IMR-90 (cell line): ENCODE results near the gene MAPRE3. TPM values are rescaled to one million over a fixed set of nuclear protein-coding genes. Genes with fewer than 3 reads are reported as not detected.

Experiments
- ATAC-seq: fragments of 200-7000 bp; cut with Tn5 transposase; 2 replicates; pipeline ENCODE4 v1.9.1; 2020; ENCODE audit warnings: low read depth, mild to moderate bottlenecking, moderate library complexity
- BruUV-seq: library from RNA; stranded (reverse); fragments of 400-500 nt; replicated peaks from 2 replicates; lab custom pipeline; 2021; lab: Mats Ljungman, UMichigan
- CTCF ChIA-PET: fragments of 300-600 bp; formaldehyde crosslinking; extraction: SDS; loops from one replicate; lab custom pipeline; 2021; ENCODE audit warnings: antibody characterized with exemption; lab: Yijun Ruan, JAX
- POLR2A ChIA-PET: fragments of 300-600 bp; sonication (Branson Sonifier 250); formaldehyde crosslinking; loops from one replicate; lab custom pipeline; 2022; ENCODE audit warnings: antibody characterized with exemption; ENCODE audit not compliant: unreplicated experiment; lab: Charles Lee
- DNase-seq: peaks from one replicate; pipeline ENCODE4 v3.0.0; 2013
- H2AFZ ChIP-seq: replicated peaks from 2 replicates; pipeline ENCODE3; 2013; ENCODE audit warnings: low read length, mild to moderate bottlenecking; ENCODE audit not compliant: poor library complexity
- H2AK5ac ChIP-seq: 2 replicates; pipeline ENCODE4 v1.6.1; 2013; ENCODE audit warnings: low read depth, low read length, inconsistent platforms
- H2AK9ac ChIP-seq: replicated peaks from 2 replicates; pipeline ENCODE3; 2013; ENCODE audit warnings: mild to moderate bottlenecking, low read depth, low read length, moderate library complexity; ENCODE audit not compliant: poor library complexity
- H2BK120ac ChIP-seq: 2 replicates; pipeline ENCODE4 v1.6.1; 2013; ENCODE audit warnings: low read depth, low read length, inconsistent platforms
- H2BK15ac ChIP-seq: 3 replicates; pipeline ENCODE4 v1.6.1; 2013; ENCODE audit warnings: low read depth, low read length, inconsistent platforms
- H2BK20ac ChIP-seq: 2 replicates; pipeline ENCODE4 v1.6.1; 2013; ENCODE audit warnings: low read depth, mild to moderate bottlenecking, inconsistent platforms, low read length, moderate library complexity
- H2BK5ac ChIP-seq: 2 replicates; pipeline ENCODE4 v1.6.1; 2013; ENCODE audit warnings: mild to moderate bottlenecking, low read depth, low read length, inconsistent platforms; ENCODE audit not compliant: poor library complexity, severe bottlenecking
- H3K14ac ChIP-seq: replicated peaks from 2 replicates; pipeline ENCODE4 v1.6.1; 2013; ENCODE audit warnings: low read depth, low read length, inconsistent platforms
- H3K18ac ChIP-seq: 2 replicates; pipeline ENCODE4 v1.6.1; 2013; ENCODE audit warnings: low read depth, low read length, control low read depth
- H3K23ac ChIP-seq: 2 replicates; pipeline ENCODE4 v1.6.1; 2013; ENCODE audit warnings: low read depth, low read length, inconsistent platforms
- H3K27ac ChIP-seq: 2 replicates; pipeline ENCODE4 v1.5.1; 2013; ENCODE audit warnings: mild to moderate bottlenecking, control low read depth, low read length; ENCODE audit not compliant: insufficient read depth
- H3K27me3 ChIP-seq: 2 replicates; pipeline ENCODE4 v1.6.1; 2013; ENCODE audit warnings: low read length; ENCODE audit not compliant: control insufficient read depth, insufficient read depth
- H3K36me3 ChIP-seq: 2 replicates; pipeline ENCODE4 v1.6.1; 2013; ENCODE audit warnings: low read length, mixed read lengths; ENCODE audit not compliant: control insufficient read depth, insufficient read depth
- H3K4ac ChIP-seq: 2 replicates; pipeline ENCODE4 v1.6.1; 2013; ENCODE audit warnings: low read depth, low read length, inconsistent platforms
- H3K4me1 ChIP-seq: 2 replicates; pipeline ENCODE4 v1.6.1; 2013; ENCODE audit warnings: low read length, mixed read lengths; ENCODE audit not compliant: control insufficient read depth, insufficient read depth
- H3K4me2 ChIP-seq: 2 replicates; pipeline ENCODE4 v1.6.1; 2013; ENCODE audit warnings: low read depth, mild to moderate bottlenecking, control low read depth, low read length, moderate library complexity
- H3K4me3 ChIP-seq: 2 replicates; pipeline ENCODE4 v1.5.1; 2013; ENCODE audit warnings: low read depth, mild to moderate bottlenecking, control low read depth, low read length, moderate library complexity; ENCODE audit not compliant: insufficient read depth
- H3K56ac ChIP-seq: 2 replicates; pipeline ENCODE4 v1.6.1; 2013; ENCODE audit warnings: low read length, inconsistent platforms; ENCODE audit not compliant: insufficient read depth; ENCODE audit errors: extremely low read depth
- H3K79me1 ChIP-seq, 2 experiments: 2 replicates each; pipeline ENCODE4 v1.6.1; 2013; ENCODE audit warnings: low read length in 2 of 2, inconsistent platforms in 1 of 2, low read depth in 1 of 2
- H3K9ac ChIP-seq: 2 replicates; pipeline ENCODE4 v1.6.1; 2013; ENCODE audit warnings: low read depth, low read length, control low read depth
- H3K9me1 ChIP-seq: 2 replicates; pipeline ENCODE4 v1.6.1; 2013; ENCODE audit warnings: low read length, inconsistent platforms; ENCODE audit not compliant: insufficient read depth
- H3K9me3 ChIP-seq: 2 replicates; pipeline ENCODE4 v1.6.1; 2013; ENCODE audit warnings: low read length; ENCODE audit not compliant: control insufficient read depth, insufficient read depth
- H4K20me1 ChIP-seq: 2 replicates; pipeline ENCODE4 v1.6.1; 2013; ENCODE audit warnings: low read length, inconsistent platforms; ENCODE audit not compliant: insufficient read depth
- H4K5ac ChIP-seq: 2 replicates; pipeline ENCODE4 v1.6.1; 2013; ENCODE audit warnings: mild to moderate bottlenecking, low read depth, low read length, control low read depth
- H4K8ac ChIP-seq, 2 experiments: 2 replicates each; pipeline ENCODE4 v1.6.1; 2013; ENCODE audit warnings: low read depth in 2 of 2, low read length in 2 of 2, control low read depth in 1 of 2, inconsistent platforms in 1 of 2
- H4K91ac ChIP-seq: 2 replicates; pipeline ENCODE4 v1.6.1; 2013; ENCODE audit warnings: low read depth, low read length, inconsistent platforms; ENCODE audit not compliant: insufficient read depth
- CEBPB ChIP-seq: IDR thresholded peaks from 2 replicates; pipeline ENCODE4 v1.6.1; 2012; ENCODE audit warnings: low read depth, low read length, improper control_type of control experiment
- MXI1 ChIP-seq: IDR thresholded peaks from 2 replicates; pipeline ENCODE4 v1.6.1; 2012; ENCODE audit warnings: low read depth, mild to moderate bottlenecking, low read length, moderate library complexity, borderline replicate concordance
- RAD21 ChIP-seq: IDR thresholded peaks from 2 replicates; pipeline ENCODE4 v1.6.1; 2012; ENCODE audit warnings: low read length, improper control_type of control experiment
- RCOR1 ChIP-seq: IDR thresholded peaks from 2 replicates; pipeline ENCODE4 v1.6.1; 2012; ENCODE audit warnings: mild to moderate bottlenecking, low read length, improper control_type of control experiment; ENCODE audit not compliant: insufficient replicate concordance
- RFX5 ChIP-seq: IDR thresholded peaks from 2 replicates; pipeline ENCODE4 v1.8.0; 2012; ENCODE audit warnings: low read depth, mild to moderate bottlenecking, low read length, moderate library complexity
- USF2 ChIP-seq: fragments of 150-350 bp; IDR thresholded peaks from 2 replicates; pipeline ENCODE4 v1.6.1; 2017; ENCODE audit warnings: mild to moderate bottlenecking, antibody characterized with exemption, low read length, low read depth
- WGBS, 2 experiments: methylation state at CpG; one replicate each; pipeline versions ENCODE4 v1.1.5 to v1.1.7; 2013; ENCODE audit warnings: missing lambda C conversion rate in 2 of 2; ENCODE audit not compliant: insufficient read length in 1 of 2; ENCODE audit errors: extremely low coverage in 2 of 2; 5-methylcytosine and 5-hydroxymethylcytosine counted together
- dilution Hi-C: fragments of 300-500 bp; cut with HindIII; formaldehyde crosslinking; loops from one replicate; pipeline ENCODE4 v1.14.3; 2018; ENCODE audit warnings: low sequenced_read_pairs; ENCODE audit not compliant: unreplicated experiment
- in situ Hi-C: fragments of 300-500 bp; cut with MboI; formaldehyde crosslinking; loops from 3 replicates; pipeline ENCODE4 v1.14.3; 2019; ENCODE audit warnings: low sequenced_read_pairs, inconsistent platforms, mixed read lengths
- intact Hi-C: fragments of 100-400 bp; cut with micrococcal nuclease; formaldehyde crosslinking; loops from 2 replicates; pipeline ENCODE4 v1.10.0; 2022
- polyA plus RNA-seq, 3 experiments: library from polyadenylated mRNA; depleted of rRNA; stranded (reverse); fragments of >200 nt; gene quantifications; 2 replicates each; pipeline ENCODE4 v1.2.3, GENCODE V29; 2012; ENCODE audit warnings: low replicate concordance in 1 of 3
- total RNA-seq: library from RNA; depleted of rRNA; stranded (reverse); fragments of >200 nt; gene quantifications from 2 replicates; pipeline ENCODE4 v1.2.3, GENCODE V29; 2012
- TF ChIP-seq, protein P1 (sequence below): fragments of 150-350 bp; IDR thresholded peaks from 2 replicates; pipeline ENCODE4 v1.6.1; 2016; ENCODE audit warnings: low read depth, mild to moderate bottlenecking, low read length, moderate library complexity, borderline replicate concordance

MAPRE3 gene
- total and polyA plus RNA-seq, 2 of the 4 experiments (the other 2 are of a cell fraction) = 1.8 to 20.3 TPM

GRCh38 chr2:26921323-26921722 is 49.1 kb upstream of the MAPRE3 start:
- H3K27ac ChIP-seq = no peak overlapping the region
- H3K79me1 ChIP-seq = no peaks in the 10 kb centered on the region
- H2BK20ac ChIP-seq = no peak overlapping the region
- no peak overlapping the region for H3K14ac ChIP-seq
- H3K23ac ChIP-seq = no peak overlapping the region
- H2AK9ac ChIP-seq = no peak overlapping the region
- TF ChIP-seq RAD21 (no peak), USF2 (no peak), MXI1 (no peak), CEBPB (no peak), RCOR1 (no peak), RFX5 (no peak)
- TF ChIP-seq, protein P1, sequence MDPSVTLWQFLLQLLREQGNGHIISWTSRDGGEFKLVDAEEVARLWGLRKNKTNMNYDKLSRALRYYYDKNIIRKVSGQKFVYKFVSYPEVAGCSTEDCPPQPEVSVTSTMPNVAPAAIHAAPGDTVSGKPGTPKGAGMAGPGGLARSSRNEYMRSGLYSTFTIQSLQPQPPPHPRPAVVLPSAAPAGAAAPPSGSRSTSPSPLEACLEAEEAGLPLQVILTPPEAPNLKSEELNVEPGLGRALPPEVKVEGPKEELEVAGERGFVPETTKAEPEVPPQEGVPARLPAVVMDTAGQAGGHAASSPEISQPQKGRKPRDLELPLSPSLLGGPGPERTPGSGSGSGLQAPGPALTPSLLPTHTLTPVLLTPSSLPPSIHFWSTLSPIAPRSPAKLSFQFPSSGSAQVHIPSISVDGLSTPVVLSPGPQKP = no peak
- ChIA-PET CTCF (interaction anchor here (0.7 kb wide), 1 partner anchor 27 kb away, joined by 3 read pairs; no protein-coding TSS in a partner anchor), POLR2A (no interaction called here)
- WGBS, 2 experiments = 67% methylated on average over 1 of the region's 5 CpGs; no CpG with 5 or more reads in 1 of the 2 experiments
- no peak overlapping the region for H2BK120ac ChIP-seq
- no peaks in the 10 kb centered on the region for H4K20me1 ChIP-seq
- no peak overlapping the region for H4K8ac ChIP-seq
- no TSS peak for BruUV-seq
- no peaks in the 10 kb centered on the region for H3K36me3 ChIP-seq
- no peak overlapping the region for H4K5ac ChIP-seq
- peaks cover 5% of the 10 kb centered on the region; the same call in 1 of the 2 replicates for H3K4me1 ChIP-seq
- H3K27me3 ChIP-seq = peaks cover 40% of the 10 kb centered on the region
- no peak for ATAC-seq
- H3K4me3 ChIP-seq = no peak overlapping the region
- H3K18ac ChIP-seq = no peak overlapping the region
- in situ Hi-C loops = no loop called here
- H3K9ac ChIP-seq = no peak overlapping the region
- H4K91ac ChIP-seq = no peak overlapping the region
- dilution Hi-C loops = no loop called here
- no peak overlapping the region for H2AK5ac ChIP-seq
- intact Hi-C loops = no loop called here
- DNase-seq = no peak
- no peak overlapping the region for H2AFZ ChIP-seq
- no peaks in the 10 kb centered on the region for H3K9me1 ChIP-seq
- H3K4me2 ChIP-seq = no peak overlapping the region
- H2BK15ac ChIP-seq = no peak overlapping the region
- no peaks in the 10 kb centered on the region for H3K9me3 ChIP-seq
- no peak overlapping the region for H2BK5ac ChIP-seq
- no peak overlapping the region for H3K4ac ChIP-seq
- no peak overlapping the region for H3K56ac ChIP-seq
